Tibial nerve (tissue), 4 donors: ENCODE data around the gene PLAC1.

ENCODE experiments used
- EP300 ChIP-seq, 2 donors: sonication (generic); formaldehyde crosslinking; IDR thresholded peaks; one replicate each; pipeline ENCODE4 v1.6.1; 2017; ENCODE audit warnings: antibody characterized with exemption in 2 of 2, mild to moderate bottlenecking in 1 of 2
- POLR2A ChIP-seq, 2 donors: fragments of 450-650 bp; IDR thresholded peaks; one replicate each; pipeline ENCODE4 v1.6.1; 2017; ENCODE audit warnings: antibody characterized with exemption in 2 of 2, mild to moderate bottlenecking in 2 of 2, moderate library complexity in 2 of 2
- TF ChIP-seq, protein P1 (sequence below), 5 experiments: fragments of 200-600 bp in 3 of 5; fragments of 450-650 bp in 2 of 5; sonication (generic) in 3 of 5; IDR thresholded peaks; one replicate each; pipeline ENCODE4 v1.5.1; 2016 to 2019; ENCODE audit warnings: antibody characterized with exemption in 5 of 5, mild to moderate bottlenecking in 3 of 5, moderate library complexity in 2 of 5

DNA sequence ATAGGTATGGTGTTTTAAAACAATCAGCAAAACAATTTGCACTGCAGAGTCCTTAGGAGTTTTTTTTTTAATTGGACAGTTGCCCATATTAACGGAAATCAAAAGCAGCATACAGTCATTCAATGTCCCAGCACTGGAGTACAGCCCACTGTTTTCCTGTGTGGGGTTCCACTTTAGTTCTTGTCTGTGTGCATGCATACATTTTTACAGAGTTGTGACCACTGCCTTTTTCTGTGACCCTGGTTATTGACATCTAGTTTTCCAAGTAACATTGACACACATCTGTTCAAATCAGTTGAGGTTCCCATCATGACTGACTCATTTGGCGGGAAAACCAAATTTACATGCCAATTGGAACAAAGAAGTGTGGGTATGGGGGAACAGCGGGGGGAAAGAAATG lies 115.0 kb downstream of the PLAC1 start:
- no peak for TF ChIP-seq POLR2A (IDR thresholded peaks at IDR 0.05)
- TF ChIP-seq, protein P1, sequence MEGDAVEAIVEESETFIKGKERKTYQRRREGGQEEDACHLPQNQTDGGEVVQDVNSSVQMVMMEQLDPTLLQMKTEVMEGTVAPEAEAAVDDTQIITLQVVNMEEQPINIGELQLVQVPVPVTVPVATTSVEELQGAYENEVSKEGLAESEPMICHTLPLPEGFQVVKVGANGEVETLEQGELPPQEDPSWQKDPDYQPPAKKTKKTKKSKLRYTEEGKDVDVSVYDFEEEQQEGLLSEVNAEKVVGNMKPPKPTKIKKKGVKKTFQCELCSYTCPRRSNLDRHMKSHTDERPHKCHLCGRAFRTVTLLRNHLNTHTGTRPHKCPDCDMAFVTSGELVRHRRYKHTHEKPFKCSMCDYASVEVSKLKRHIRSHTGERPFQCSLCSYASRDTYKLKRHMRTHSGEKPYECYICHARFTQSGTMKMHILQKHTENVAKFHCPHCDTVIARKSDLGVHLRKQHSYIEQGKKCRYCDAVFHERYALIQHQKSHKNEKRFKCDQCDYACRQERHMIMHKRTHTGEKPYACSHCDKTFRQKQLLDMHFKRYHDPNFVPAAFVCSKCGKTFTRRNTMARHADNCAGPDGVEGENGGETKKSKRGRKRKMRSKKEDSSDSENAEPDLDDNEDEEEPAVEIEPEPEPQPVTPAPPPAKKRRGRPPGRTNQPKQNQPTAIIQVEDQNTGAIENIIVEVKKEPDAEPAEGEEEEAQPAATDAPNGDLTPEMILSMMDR (IDR thresholded peaks at IDR 0.05) = no peak
- no peak for TF ChIP-seq EP300 (IDR thresholded peaks at IDR 0.05)
